ENCODE data around the gene MOB3A. TPM values are rescaled to one million over a fixed set of nuclear protein-coding genes. Genes with fewer than 3 reads are reported as not detected.

MOB3A gene
- total and polyA plus RNA-seq, 10 of the 15 experiments (the other 5 are each of a cell fraction or from before 2014, with no cell fraction given) = 7.5 to 229 (median 79.4) TPM

- TF ChIP-seq, protein P1, sequence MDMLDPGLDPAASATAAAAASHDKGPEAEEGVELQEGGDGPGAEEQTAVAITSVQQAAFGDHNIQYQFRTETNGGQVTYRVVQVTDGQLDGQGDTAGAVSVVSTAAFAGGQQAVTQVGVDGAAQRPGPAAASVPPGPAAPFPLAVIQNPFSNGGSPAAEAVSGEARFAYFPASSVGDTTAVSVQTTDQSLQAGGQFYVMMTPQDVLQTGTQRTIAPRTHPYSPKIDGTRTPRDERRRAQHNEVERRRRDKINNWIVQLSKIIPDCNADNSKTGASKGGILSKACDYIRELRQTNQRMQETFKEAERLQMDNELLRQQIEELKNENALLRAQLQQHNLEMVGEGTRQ (IDR thresholded peaks at IDR 0.05; ENCODE audit: borderline replicate concordance, low read depth, low read length) = no peak
- TF ChIP-seq SREBF2 (IDR thresholded peaks at IDR 0.05; ENCODE audit: low read length) = no peak
- TF ChIP-seq, protein P2, sequence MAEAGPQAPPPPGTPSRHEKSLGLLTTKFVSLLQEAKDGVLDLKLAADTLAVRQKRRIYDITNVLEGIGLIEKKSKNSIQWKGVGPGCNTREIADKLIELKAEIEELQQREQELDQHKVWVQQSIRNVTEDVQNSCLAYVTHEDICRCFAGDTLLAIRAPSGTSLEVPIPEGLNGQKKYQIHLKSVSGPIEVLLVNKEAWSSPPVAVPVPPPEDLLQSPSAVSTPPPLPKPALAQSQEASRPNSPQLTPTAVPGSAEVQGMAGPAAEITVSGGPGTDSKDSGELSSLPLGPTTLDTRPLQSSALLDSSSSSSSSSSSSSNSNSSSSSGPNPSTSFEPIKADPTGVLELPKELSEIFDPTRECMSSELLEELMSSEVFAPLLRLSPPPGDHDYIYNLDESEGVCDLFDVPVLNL (IDR thresholded peaks at IDR 0.05; ENCODE audit: low read depth, low read length) = no peak
- no peak for TF ChIP-seq SRF (IDR thresholded peaks at IDR 0.05; ENCODE audit: low read depth in 2 of 2, low read length in 2 of 2)
- TF ChIP-seq SIN3A (IDR thresholded peaks at IDR 0.05; ENCODE audit: low read depth, low read length) = peak; percentile 85; the same call in 1 of the 2 replicates
- TF ChIP-seq PAX8 (IDR thresholded peaks at IDR 0.05) = no peak
- TF ChIP-seq ZNF687 (IDR thresholded peaks at IDR 0.05) = peak; percentile 92
- TF ChIP-seq, protein P3, sequence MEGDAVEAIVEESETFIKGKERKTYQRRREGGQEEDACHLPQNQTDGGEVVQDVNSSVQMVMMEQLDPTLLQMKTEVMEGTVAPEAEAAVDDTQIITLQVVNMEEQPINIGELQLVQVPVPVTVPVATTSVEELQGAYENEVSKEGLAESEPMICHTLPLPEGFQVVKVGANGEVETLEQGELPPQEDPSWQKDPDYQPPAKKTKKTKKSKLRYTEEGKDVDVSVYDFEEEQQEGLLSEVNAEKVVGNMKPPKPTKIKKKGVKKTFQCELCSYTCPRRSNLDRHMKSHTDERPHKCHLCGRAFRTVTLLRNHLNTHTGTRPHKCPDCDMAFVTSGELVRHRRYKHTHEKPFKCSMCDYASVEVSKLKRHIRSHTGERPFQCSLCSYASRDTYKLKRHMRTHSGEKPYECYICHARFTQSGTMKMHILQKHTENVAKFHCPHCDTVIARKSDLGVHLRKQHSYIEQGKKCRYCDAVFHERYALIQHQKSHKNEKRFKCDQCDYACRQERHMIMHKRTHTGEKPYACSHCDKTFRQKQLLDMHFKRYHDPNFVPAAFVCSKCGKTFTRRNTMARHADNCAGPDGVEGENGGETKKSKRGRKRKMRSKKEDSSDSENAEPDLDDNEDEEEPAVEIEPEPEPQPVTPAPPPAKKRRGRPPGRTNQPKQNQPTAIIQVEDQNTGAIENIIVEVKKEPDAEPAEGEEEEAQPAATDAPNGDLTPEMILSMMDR (IDR thresholded peaks at IDR 0.05 in 2 of 3, conservative IDR thresholded peaks at IDR 0.05 in 1 of 3; ENCODE audit: control insufficient read depth in 2 of 3, extremely low read depth in 1 of 3, insufficient read depth in 1 of 3, low read depth in 3 of 3, low read length in 3 of 3) = no peak
- no peak for TF ChIP-seq SUZ12 (IDR thresholded peaks at IDR 0.05; ENCODE audit: unreplicated experiment)
- TF ChIP-seq RUNX3 (IDR thresholded peaks at IDR 0.05; ENCODE audit: low read length) = no peak; the same call in 1 of the 2 replicates
- peak; percentile 59 for TF ChIP-seq GATAD2B (conservative IDR thresholded peaks at IDR 0.05; ENCODE audit: low read depth)
- no peak for TF ChIP-seq SMC3 (IDR thresholded peaks at IDR 0.05; ENCODE audit: borderline replicate concordance, low read length)
- peak; percentile 41 for TF ChIP-seq NR2C1 (IDR thresholded peaks at IDR 0.05)
- TF ChIP-seq, protein P4, sequence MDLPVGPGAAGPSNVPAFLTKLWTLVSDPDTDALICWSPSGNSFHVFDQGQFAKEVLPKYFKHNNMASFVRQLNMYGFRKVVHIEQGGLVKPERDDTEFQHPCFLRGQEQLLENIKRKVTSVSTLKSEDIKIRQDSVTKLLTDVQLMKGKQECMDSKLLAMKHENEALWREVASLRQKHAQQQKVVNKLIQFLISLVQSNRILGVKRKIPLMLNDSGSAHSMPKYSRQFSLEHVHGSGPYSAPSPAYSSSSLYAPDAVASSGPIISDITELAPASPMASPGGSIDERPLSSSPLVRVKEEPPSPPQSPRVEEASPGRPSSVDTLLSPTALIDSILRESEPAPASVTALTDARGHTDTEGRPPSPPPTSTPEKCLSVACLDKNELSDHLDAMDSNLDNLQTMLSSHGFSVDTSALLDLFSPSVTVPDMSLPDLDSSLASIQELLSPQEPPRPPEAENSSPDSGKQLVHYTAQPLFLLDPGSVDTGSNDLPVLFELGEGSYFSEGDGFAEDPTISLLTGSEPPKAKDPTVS (IDR thresholded peaks at IDR 0.05; ENCODE audit: low read depth, low read length) = no peak
These were observed 14.0 kb downstream of the MOB3A start (continued) for GRCh38 chr19:2081873-2082810.

Measured in GM12878 (cell line).